Retinal pigment epithelial cell (primary cell): ENCODE results near the gene RBMS1.

ENCODE experiments used
- DNase-seq: peaks from one replicate; pipeline ENCODE4 v3.0.0-alpha.2; 2010; ENCODE audit warnings: low read depth
- H3K4me3 ChIP-seq: 2 replicates; pipeline ENCODE4 v1.5.1; 2011; ENCODE audit warnings: mild to moderate bottlenecking, low read length, control low read depth, moderate library complexity
- CTCF ChIP-seq: conservative IDR thresholded peaks from 2 replicates; pipeline ENCODE4 v1.5.1; 2011; ENCODE audit warnings: low read depth, low read length, control low read depth, inconsistent platforms

The RBMS1 gene

DNA sequence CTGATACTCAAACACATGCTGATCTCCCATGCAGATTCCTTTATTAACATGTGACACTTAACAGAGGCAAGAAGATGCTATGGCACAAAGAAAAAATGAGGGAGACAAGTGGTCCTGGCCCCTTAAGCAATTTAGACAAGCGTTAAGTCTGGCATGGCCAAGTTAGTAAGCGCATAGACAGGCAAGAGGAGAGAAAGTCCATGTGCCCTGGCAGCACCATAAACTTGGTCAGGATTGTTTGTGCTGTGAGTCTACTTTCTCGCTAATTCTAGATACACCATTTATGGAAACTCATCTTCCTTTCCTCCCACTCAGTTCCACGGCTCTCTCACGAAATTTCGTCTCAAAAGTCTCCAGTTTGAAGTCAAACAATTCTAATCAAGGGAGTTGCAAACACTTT lies 138.9 kb downstream of the RBMS1 start:
- TF ChIP-seq CTCF = no peak
- DNase-seq = no peak

GRCh38 chr2:160353813-160354212 lies 139.8 kb downstream of the RBMS1 start:
- no peak overlapping the region for H3K4me3 ChIP-seq
- TF ChIP-seq CTCF = no peak
- no peak for DNase-seq

More for the DNA sequence above, 138.9 kb downstream of the RBMS1 start:
- H3K4me3 ChIP-seq = no peak overlapping the region

DNA sequence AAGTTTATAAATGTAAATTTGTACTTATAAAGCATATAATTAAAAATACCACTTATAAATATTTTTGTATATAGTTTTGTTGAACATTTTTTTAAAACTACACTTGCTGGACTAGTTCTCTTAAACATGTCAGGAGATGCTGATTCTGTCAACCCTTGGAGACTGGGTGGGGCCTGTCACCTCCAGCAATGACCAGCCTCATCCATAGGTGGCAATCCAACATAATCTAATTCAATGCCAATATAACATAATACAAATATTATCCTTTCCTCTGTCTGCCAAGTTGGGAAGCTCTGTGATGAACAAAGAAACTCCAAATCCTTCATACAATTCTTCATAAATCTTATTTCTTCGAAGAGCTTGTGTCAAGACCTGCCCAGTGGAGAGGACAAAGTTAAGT lies 140.4 kb downstream of the RBMS1 start:
- no peak for DNase-seq

DNA sequence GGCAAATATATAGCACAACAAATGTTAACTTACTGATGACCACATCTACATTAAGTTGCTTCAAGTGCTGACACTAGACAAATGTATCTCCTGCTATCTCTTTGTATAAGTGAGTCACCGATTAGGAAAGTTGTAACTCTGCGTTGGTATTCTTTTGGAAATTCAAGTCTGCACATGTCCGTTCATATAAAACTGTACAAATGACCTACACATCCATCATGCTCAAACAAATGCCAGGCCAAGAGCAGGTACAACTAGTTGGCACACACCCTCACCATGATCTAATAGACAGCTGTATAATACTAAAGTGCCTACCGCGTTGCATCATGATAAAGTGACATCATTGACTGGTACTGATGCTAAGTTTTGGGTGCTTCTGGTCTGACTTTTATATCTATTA lies 141.1 kb downstream of the RBMS1 start:
- TF ChIP-seq CTCF = no peak
- no peak overlapping the region for H3K4me3 ChIP-seq
- DNase-seq = no peak

More for the DNA sequence above, 140.4 kb downstream of the RBMS1 start:
- no peak overlapping the region for H3K4me3 ChIP-seq
- TF ChIP-seq CTCF = peak; percentile 15

DNA sequence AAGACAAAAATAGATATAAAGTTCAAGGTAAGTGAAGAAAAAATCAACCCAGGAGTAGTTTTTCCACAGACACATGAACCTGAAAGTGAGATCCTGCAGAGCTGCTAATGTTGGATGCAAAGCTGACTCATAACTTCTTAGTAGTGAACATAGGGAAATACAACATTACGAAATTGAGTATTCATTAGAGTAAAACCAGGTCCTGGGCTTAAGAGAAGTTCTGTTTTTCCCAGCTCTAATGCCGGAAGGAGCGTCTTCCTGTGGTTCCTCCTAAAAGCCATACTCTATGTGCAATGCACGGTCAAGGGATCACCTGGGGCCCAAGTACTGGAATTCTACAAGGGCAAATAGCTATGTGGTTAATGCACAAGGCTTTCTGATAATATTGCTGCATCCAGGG lies 141.7 kb downstream of the RBMS1 start:
- H3K4me3 ChIP-seq = no peak overlapping the region
- no peak for DNase-seq
- TF ChIP-seq CTCF = no peak

DNA sequence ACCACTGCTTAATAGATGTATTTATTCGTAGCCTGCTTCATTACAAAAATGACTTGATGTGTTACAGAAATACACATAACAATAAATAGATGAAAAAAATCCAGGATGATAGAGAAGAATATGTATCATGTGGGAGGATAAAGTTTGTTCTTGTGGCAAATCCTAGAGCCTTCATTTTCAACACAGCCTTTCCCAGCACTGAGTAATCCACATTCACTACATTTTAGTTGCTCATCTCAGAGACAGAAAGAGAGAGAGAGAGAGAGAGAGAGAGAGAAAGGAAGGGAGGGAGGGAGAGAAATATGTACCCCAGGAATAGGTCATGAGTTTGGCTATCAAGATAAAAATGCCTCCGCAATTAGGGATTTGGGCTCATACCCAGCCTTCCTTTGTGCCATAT lies 144.3 kb downstream of the RBMS1 start:
- no peak overlapping the region for H3K4me3 ChIP-seq
- no peak for DNase-seq
- TF ChIP-seq CTCF = no peak

- no peak for TF ChIP-seq CTCF
- DNase-seq = no peak
Observed at GRCh38 chr2:160347269-160347863, 146.2 kb downstream of the RBMS1 start.

More at GRCh38 chr2:160347269-160347863, 146.2 kb downstream of the RBMS1 start:
- H3K4me3 ChIP-seq = no peak overlapping the region
